ENCODE results near the gene ARMC3.

ARMC3 gene

GRCh38 chr10:22976534-22976933 lies 48.7 kb downstream of the ARMC3 start:
- H3K27me3 ChIP-seq (ENCODE audit: insufficient read depth, poor library complexity, severe bottlenecking), result no peaks in the 10 kb centered on the region
- TF ChIP-seq SPI1 (IDR thresholded peaks at IDR 0.05; ENCODE audit: borderline replicate concordance, low read depth) (no peak), GABPA (IDR thresholded peaks at IDR 0.05; ENCODE audit: low read depth) (no peak), POLR2AphosphoS5 (IDR thresholded peaks at IDR 0.05; ENCODE audit: low read depth) (no peak), CTCF (IDR thresholded peaks at IDR 0.05; ENCODE audit: insufficient read depth, low read length) (no peak), REST (IDR thresholded peaks at IDR 0.05; ENCODE audit: insufficient replicate concordance, low read depth) (no peak)

GRCh38 chr10:22977751-22978150 lies 49.9 kb downstream of the ARMC3 start:
- no peak for DNase-seq (ENCODE audit: low read depth in 1 of 2, low spot score in 1 of 2)
- Histone ChIP-seq H3K27ac (replicated peaks) (no peak overlapping the region), H3K4me3 (replicated peaks; ENCODE audit: insufficient read depth, low read length) (no peak overlapping the region), H3K27me3 (ENCODE audit: insufficient read depth, poor library complexity, severe bottlenecking) (no peaks in the 10 kb centered on the region)
- TF ChIP-seq CTCF (IDR thresholded peaks at IDR 0.05; ENCODE audit: insufficient read depth, low read length), result no peak
- TF ChIP-seq SPI1 (IDR thresholded peaks at IDR 0.05; ENCODE audit: borderline replicate concordance, low read depth), result no peak
- no peak for TF ChIP-seq REST (IDR thresholded peaks at IDR 0.05; ENCODE audit: insufficient replicate concordance, low read depth)
- TF ChIP-seq POLR2AphosphoS5 (IDR thresholded peaks at IDR 0.05; ENCODE audit: low read depth), result no peak
- TF ChIP-seq GABPA (IDR thresholded peaks at IDR 0.05; ENCODE audit: low read depth), result no peak

More at GRCh38 chr10:22976534-22976933, 48.7 kb downstream of the ARMC3 start:
- Histone ChIP-seq H3K4me3 (replicated peaks; ENCODE audit: insufficient read depth, low read length) (no peak overlapping the region), H3K27ac (replicated peaks) (no peak overlapping the region)
- no peak for DNase-seq (ENCODE audit: low read depth in 1 of 2, low spot score in 1 of 2)

- H3K27ac ChIP-seq (replicated peaks), result no peak overlapping the region
- no peaks in the 10 kb centered on the region for H3K27me3 ChIP-seq (ENCODE audit: insufficient read depth, poor library complexity, severe bottlenecking)
- H3K4me3 ChIP-seq (replicated peaks; ENCODE audit: insufficient read depth, low read length), result no peak overlapping the region
- no peak for TF ChIP-seq SPI1 (IDR thresholded peaks at IDR 0.05; ENCODE audit: borderline replicate concordance, low read depth)
- TF ChIP-seq POLR2AphosphoS5 (IDR thresholded peaks at IDR 0.05; ENCODE audit: low read depth), result no peak
- TF ChIP-seq CTCF (IDR thresholded peaks at IDR 0.05; ENCODE audit: insufficient read depth, low read length), result no peak
- TF ChIP-seq REST (IDR thresholded peaks at IDR 0.05; ENCODE audit: insufficient replicate concordance, low read depth), result no peak
- TF ChIP-seq GABPA (IDR thresholded peaks at IDR 0.05; ENCODE audit: low read depth), result no peak
- no peak for DNase-seq (ENCODE audit: low read depth in 1 of 2, low spot score in 1 of 2)
Observed at GRCh38 chr10:22978287-22978686, 50.4 kb downstream of the ARMC3 start.

Data from HL-60 (cell line).